Measurements from ENCODE around the gene ARHGAP26.

Gene ARHGAP26

GRCh38 chr5:143267186-143267585 lies 497.0 kb downstream of the ARHGAP26 start:
- DNase-seq (ENCODE audit: low read depth, low spot score): no peak

GRCh38 chr5:143268388-143268787 lies 498.2 kb downstream of the ARHGAP26 start:
- no peak for DNase-seq (ENCODE audit: low read depth, low spot score)

DNA sequence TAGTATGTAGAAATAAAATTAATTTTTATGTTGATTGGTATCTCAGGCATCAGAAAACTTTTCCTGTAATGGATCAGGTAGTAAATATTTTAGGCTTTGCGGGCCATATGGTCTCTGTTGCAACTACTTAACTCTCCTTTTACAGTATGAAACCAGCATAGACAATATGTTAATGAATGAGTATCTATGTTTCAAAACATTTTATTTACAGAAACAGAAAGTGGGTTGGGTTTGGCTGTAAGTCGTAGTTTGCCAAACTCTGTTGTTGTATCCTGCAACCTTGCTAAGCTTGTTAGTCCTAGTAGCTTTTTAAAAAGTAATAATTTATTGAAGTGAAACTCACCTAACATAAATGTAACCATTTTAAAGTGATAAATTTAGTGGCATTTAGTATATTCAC lies 501.3 kb downstream of the ARHGAP26 start:
- no peak for DNase-seq (ENCODE audit: low read depth, low spot score)

DNA sequence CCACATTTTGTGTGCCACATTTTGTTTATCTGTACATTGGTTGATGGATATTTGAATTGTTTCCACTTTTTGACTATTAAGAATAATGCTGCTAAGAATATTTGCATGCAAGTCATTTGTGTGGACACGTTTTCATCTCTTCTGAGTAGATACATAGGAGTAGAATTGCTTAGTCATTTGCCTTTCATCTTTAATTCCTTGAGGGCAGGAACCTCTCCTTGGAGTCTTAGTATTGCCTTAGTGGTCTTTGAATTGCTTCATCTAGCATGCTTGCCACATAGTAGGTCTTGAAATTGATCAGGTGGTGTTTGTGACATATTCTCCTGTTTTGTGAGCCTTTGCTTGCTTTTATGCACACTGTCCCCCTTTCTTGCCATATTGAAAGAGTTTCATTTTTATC lies 504.8 kb downstream of the ARHGAP26 start:
- no peak for DNase-seq (ENCODE audit: low read depth, low spot score)

DNA sequence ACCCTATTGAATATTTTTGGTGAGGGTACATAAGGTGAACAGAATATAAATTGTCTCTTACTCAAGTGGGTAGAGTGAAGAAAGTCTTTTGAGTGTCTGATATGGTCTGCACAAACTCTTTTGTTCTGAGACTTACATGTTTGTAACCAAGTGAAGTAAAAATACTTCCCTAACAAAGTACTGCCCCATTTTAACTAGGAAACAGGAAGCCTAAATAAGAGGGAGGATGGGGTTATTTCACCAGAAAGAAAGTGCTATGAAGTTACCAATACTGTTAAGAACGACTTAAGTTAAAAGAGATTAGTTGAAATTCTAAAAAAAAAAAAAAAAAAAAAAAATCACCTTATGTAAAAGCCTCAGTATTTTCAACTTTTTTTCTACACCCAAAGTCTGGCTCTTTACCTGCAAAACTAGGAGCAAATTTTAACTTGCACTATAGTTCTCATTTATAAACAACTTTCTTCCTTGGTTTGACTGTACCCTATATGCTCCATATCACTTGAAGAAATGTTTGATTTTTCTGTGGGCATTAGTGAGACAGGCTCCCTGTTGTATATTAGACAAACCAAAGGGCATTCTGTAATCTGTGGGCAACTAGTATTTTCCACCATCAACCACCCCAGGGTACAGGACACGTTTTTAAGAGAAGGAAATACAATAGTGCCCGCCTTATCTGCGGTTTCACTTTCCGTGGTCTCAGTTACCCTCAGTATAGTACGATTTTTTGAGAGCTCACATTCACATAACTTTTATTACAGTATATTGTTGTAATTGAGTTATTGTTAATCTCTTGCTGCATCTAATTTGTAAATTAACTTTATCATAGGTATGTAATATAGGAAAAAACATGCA lies 505.6 kb downstream of the ARHGAP26 start:
- no peak for DNase-seq (ENCODE audit: low read depth, low spot score)

- DNase-seq (ENCODE audit: low read depth, low spot score): no peak
Measured at GRCh38 chr5:143277536-143277935, 507.4 kb downstream of the ARHGAP26 start.
